GM19238 (cell line): ENCODE data around the gene TCERG1L.

Experiments
- DNase-seq: peaks from one replicate; pipeline ENCODE4 v3.0.0; 2011; ENCODE audit warnings: low spot score; ENCODE audit not compliant: insufficient read length

The TCERG1L gene

DNA sequence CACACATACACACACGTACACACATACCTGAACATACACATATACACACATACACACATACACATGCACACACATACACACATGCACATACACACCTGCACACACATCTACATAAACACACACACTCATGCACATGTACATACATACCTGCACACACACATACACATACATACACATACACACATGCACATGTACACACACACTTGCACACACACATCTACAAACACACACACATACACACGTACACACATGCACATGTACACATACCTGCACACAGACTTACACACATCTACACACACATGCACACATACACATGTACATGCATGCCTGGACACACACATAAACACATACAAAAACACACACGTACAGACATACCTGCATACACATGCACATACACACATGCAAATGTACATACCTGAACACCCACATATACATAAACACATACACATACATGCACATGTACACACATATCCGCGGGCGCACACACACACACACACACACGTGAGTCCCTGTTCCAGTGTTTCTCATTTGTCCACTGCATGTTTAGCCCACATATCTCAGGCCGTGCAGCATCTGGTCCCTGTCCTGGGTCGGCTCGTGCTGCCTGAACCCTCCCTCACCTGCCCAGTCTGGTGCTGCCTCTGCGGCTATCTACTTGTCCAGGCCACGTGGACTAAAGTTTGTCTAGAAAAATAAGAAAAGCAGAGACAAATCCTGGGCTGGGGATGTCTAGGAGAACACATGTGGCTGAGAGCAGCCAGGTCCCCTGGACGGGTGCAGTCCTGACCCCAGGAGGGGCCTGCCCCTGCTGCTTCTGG is 238.7 kb downstream of the TCERG1L start:
- DNase-seq, result no peak

DNA sequence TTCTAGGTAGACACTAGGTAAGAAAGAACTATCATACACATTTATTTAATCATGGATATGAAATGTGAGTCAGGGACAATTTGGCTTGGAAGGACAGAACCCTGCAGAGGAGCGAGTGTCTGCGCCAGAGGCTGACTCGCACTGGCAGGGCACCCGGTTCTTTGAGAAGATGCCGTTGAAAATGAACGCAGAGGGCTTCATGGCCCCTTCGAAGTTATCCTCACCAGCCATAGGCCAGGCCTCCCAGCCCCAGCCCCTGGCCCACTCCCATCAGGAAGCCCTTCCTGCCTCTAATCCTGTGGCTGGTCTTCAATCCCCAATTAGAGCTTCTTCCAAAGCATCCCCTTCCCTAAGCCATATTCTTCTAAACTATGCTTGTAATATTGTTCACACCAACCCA is 239.8 kb downstream of the TCERG1L start:
- DNase-seq, result no peak

DNA sequence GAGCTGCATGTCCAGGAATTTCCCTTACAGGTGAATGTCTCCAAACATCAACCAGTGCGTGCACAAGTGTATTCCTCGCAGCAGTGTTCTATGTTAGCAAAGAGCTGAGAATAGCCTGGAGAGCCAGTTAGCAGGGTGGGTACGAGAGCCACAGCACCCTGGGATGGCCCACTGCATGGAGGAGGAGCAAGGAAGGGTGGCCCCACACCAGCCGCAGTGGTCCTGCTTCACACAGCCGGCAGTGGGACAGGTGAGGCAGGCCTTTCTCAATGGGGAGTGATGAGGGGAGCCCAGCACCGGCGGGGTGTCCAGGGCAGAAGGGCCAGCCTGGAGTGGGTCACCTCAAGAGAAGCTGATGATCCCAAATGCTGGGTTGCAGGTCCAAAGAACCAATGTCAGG is 240.7 kb downstream of the TCERG1L start:
- DNase-seq, result no peak

- no peak for DNase-seq
Observed at GRCh38 chr10:131068760-131069159, 242.8 kb downstream of the TCERG1L start.

GRCh38 chr10:131068311-131068710 is 243.2 kb downstream of the TCERG1L start:
- no peak for DNase-seq

- DNase-seq, result no peak
Observed at GRCh38 chr10:131067690-131068089, 243.8 kb downstream of the TCERG1L start.

GRCh38 chr10:131065673-131066305 is 245.7 kb downstream of the TCERG1L start:
- DNase-seq, result no peak

DNA sequence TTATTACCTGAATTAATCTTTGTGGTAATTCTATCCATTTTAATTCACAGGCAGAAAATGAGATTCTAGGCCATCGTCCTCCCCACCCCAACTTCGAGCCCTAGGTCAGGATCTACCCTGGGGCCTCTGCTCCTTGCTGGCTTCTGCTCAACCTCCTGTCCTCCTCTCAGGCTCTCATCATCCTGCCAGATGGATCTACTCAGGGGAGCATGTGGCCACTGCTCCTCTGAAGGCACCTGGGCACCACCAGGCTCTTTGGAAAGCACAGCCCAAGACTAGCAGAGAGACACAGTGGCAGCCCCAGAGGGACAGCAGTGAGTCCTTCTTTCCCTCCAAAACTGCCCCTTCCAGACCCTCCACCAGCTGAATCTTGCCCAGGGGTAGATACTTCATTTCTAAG is 248.2 kb downstream of the TCERG1L start:
- no peak for DNase-seq

- DNase-seq, result no peak
Observed at GRCh38 chr10:131062621-131063260, 248.8 kb downstream of the TCERG1L start.

DNA sequence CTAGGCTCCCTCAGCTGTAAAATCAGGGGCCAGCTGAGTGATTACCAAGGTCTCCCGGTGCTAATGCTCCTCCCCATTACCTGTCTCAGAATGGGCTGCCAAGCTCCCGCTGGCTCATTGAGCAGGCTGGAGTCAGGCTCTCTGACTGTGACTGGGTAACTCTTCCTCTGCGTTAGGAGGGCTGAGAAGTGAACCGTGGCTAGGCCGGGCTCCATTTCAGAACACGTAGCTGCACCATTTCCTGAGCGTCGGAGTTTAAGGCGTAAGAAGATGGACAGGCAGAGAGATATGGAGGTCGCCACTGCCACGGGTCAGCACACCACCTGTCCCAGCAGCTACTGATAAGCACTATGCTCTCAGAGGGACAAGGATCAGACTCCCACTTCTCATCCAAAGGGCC is 250.3 kb downstream of the TCERG1L start:
- DNase-seq, result no peak

GRCh38 chr10:131059881-131060280 is 251.6 kb downstream of the TCERG1L start:
- no peak for DNase-seq

- DNase-seq, result no peak
Observed at GRCh38 chr10:131058799-131059198, 252.7 kb downstream of the TCERG1L start.

- no peak for DNase-seq
Observed at GRCh38 chr10:131056781-131057180, 254.7 kb downstream of the TCERG1L start.

DNA sequence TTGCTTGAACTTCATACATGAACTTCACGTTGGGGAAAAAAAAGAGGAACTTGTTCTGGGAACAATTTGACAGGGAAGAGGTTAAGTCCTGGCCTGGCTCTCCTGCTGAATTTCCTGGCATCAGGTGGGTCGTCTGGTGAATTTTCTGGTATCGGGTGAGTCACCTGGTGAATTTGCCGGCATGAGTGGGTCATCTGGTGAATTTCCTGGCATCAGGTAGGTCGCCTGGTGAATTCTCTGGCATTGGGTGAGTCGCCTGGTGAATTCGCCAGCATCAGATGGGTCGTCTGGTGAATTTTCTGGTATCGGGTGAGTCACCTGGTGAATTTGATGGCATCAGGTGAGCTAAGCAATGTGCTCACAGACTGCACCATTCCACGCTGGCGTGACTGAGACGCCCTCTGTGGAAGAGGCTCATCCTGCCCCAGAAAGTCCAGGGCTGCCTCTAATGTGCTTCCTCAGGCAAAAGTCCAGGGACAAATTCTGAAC is 255.4 kb downstream of the TCERG1L start:
- DNase-seq, result no peak

DNA sequence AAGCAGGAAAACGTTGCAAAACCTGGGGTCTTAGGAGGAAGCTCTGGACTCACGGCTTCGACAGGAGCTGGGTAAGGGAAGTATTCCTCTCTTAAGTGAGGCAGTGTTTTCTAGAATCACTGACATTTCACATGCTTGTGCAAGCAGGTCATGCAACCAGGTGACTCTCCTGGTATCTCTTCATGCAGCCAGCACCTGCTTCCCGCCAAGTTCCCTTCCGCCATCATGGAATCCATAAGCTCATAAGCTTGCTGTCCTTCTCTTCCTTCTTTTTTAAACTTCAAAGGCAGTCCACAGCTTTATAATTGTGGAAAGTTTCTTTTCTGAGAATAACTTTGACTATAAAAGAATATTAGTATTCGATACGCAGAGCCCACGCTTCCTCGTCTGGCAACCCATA is 256.1 kb downstream of the TCERG1L start:
- DNase-seq, result no peak

GRCh38 chr10:131053192-131053591 is 258.3 kb downstream of the TCERG1L start:
- DNase-seq, result no peak

DNA sequence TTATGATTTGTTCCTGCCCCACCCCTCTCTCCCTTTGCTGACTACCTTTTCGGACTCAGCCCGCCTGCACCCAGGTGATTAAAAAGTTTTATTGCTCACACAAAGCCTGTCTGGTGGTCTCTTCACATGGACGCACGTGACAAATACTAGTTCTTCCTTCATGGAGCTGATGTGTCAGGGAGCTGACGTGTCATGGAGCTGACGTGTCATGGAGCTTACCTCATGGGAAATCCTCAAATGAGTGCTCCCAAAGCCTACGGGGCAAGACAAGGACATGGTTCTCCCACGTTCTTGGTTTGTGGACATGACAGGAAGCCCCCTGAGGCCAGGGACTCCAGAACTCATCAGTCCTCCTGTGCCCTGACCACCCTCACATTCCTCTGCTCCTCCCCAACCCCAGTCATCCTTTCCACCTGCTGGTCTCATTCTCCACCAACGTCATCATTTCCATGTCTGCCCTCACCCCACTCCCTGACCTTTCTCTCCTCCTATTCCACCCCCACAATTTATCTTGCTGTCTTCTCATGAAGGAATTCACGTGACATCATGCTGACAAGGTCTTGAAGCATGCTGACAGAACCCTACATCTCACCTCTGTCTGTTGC is 261.3 kb downstream of the TCERG1L start:
- DNase-seq, result no peak

DNA sequence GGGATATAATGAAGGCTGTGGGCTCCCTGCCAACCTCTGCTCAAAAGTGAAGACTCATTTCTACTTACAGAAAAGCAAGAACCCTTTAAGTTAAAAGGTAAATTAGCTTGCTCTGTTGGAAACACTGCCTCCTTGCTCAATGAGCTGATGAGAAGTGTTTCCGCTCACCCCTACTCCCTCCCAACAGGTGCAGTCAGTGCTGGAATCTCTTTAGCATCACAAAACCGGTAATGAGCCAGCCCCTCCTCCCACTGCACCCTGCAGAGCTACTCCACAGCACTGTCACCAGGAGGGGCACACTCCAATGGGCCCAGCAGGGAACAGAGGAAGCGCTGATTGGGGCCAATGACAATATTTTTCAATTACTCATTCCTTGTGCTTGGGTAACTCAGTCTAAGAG is 262.5 kb downstream of the TCERG1L start:
- DNase-seq, result no peak

DNA sequence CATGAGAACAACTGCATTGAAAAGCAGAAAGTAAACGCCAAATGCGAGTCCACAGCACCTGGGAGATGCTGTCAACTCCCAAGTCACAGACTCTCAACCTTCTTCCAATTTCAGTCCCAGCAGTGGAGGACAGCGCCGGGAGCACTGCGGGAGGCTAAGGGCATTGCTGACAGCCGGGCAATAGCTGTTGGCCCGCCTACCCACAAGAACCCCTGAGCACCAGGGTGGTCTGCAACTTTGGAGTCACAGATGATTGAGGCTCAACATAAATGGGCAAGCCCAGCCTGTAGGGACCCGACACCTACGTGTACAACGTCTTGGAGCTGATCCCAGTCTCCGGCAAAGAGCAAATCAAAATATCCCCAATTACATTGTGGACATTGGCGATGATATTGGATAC is 262.9 kb downstream of the TCERG1L start:
- no peak for DNase-seq

DNA sequence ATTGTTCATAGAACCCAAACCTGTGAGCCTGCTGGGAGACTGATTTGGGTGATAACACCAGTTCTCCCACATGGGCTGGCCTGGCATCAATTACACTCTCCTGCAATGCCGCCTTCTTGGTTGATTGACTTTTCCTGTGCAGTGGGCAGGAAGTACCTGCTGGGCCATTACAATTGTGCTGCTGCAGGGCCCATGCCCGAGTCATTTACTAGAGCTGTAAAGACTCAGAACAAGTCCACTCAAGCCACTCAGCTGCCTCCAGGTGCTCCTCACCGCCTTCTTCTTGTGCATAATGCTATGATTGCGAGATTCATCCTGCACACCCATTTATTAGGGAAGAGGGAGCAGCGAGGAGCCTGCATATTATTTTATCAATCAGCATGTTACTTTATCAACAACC is 264.0 kb downstream of the TCERG1L start:
- no peak for DNase-seq

DNA sequence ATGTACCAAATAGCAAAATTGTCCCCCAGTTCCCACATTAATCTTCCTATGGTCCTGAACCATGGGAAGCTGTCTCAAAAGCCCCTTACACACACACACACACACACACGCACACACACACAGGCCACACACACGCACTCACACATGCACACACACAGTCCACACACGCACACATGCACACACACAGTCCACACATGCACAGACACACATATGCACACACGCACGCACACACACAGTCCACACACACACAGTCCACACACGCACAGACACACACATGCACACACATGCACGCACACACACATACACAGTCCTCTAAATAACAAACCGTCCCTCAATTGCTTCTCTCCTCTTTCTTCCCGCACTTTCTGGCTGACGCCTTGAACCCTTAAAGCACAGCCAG is 265.3 kb downstream of the TCERG1L start:
- no peak for DNase-seq
